NCI-H2107 treated with DMSO at 0.1 percent for 48 hours (cell line): ENCODE results near the gene TBC1D8B.

Source experiments
- DNase-seq: peaks from one replicate; lab custom pipeline; 2025; ENCODE audit not compliant: unreplicated experiment; lab: John Stamatoyannopoulos, UW

TBC1D8B gene

GRCh38 chrX:106897259-106897658 is 94.8 kb downstream of the TBC1D8B start:
- DNase-seq = no peak

DNA sequence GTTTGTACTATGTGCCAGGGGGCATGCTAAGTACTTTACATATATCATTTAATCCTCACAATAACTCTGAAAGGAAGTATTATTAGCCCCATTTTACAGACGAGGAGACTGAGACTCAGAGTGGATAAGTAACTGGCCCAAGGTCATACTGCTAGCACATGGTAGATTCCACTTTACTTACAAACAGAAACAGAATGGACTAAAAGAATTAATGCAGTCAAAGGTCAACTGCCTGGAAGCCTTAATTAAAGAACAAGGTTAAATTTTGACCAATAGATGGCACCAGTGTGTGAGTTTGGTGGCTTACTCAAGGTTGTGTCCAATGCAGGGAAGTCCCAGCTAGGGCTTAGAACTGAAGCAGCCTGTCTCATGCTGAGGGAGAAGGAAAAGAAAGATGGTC is 96.0 kb downstream of the TBC1D8B start:
- peak; percentile 47 for DNase-seq

DNA sequence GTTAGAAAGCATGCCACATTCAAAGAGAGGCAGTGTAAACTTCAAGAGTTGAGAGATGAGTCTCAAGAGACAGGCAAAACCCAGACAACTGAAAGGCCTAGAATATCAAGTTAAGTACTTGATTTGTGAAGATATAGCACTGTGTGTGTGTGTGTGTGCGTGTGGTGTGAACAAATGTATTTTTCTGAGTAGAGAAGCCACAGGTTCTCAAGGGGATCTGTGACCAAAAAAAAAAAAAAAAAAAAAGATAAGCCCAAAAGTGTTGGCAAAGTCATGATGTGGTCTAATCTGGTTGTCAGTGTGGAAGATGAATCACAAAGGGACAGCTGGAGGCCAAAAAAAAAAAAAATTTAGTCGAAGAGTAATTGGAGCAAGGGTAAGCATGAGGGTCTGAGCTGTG is 96.8 kb downstream of the TBC1D8B start:
- no peak for DNase-seq

- DNase-seq = no peak
Measured at GRCh38 chrX:106899841-106900240, 97.4 kb downstream of the TBC1D8B start.

- DNase-seq = no peak
Measured at GRCh38 chrX:106901341-106901740, 98.9 kb downstream of the TBC1D8B start.

- no peak for DNase-seq
Measured at GRCh38 chrX:106901781-106902219, 99.3 kb downstream of the TBC1D8B start.

- DNase-seq = no peak
Measured at GRCh38 chrX:106902684-106903083, 100.2 kb downstream of the TBC1D8B start.

- peak; percentile 10 for DNase-seq
Measured at GRCh38 chrX:106903291-106903824, 100.9 kb downstream of the TBC1D8B start, which contains the start of gene RIPPLY1. Gene RIPPLY1 (minus strand): TSS chrX:106903341. CDS start chrX:106903287, 54 bp downstream.

DNA sequence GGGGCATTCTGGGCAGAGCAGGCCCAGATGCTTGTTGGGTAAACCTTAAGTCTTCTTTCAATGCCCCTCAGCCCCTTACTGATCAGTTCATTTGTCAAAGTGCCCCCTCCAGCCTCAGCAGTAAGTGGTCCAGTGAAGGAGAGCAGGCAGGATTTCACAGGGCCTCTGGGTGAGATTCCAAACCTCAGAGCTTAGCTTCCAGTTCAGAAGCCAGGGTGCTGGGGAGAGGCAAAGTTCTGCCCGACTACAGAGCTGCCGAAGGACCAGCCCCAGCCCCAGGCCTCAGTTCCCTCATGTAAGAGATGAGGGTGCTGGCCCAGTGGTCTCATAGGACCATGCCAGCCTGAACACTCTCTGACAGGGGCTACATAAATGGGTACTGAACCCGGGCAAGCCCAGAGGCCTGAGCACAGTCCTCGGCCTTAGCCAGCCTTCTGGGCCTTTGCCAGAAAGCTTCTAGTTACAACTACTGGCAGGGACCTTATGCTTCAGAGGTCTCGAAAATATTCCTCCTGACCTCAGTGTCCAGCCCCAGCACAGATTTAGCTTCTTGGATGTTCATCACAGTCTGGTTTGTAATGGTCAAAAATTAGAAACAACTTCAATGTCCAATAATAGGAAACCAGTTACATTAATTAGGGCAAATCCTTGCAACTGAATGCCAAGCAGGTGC is 101.5 kb downstream of the TBC1D8B start:
- no peak for DNase-seq

DNA sequence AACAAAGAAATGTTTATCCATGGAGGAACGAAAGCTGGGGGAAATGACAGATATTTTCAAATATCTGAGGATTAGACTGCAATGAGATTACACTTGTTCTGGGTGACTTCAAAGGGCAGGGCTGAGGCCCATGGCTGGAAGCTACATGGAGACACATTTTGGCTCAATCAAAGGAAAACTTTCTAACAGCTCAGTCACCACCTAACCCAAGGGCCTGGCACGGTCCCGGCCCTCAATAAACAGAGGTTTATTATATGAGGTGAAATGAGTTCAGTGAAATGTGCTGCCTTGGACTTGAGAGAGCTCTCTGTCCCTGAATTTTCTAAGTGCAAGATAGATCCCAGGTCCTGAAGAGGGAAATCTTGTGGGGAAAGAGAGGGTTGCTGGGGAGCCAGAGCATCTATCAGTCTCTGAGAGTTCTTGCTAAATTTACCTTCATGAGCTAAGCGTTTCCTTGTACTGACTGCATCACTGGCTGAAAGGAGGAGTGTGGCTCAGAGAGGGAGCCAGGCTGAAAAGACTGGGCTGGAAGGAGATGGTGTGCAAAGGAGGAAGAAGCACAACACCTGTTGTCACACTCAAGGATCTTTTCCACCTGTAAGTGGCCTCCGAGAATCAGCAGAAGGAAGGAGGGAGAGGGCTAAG is 102.7 kb downstream of the TBC1D8B start:
- DNase-seq = no peak

GRCh38 chrX:106906361-106906760 is 103.9 kb downstream of the TBC1D8B start:
- DNase-seq = no peak

DNA sequence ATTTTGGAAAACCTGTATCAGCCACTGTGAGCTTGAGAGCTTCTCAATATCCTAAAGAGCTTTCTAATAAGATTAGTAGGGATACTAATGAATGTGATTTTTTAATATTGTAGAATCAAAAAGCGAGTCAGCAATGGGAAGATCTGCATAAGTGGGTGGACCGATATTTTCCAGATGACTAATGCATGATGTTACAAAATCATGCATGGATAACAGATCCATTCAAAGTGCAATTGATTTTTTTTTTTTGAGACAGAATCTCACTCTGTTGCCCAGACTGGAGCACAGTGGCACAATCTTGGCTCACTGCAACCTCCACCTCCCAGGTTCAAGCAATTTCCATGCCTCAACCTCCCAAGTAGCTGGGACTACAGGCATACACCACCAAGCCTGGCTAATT is 110.4 kb downstream of the TBC1D8B start:
- DNase-seq = no peak

- peak; percentile 34 for DNase-seq
Measured at GRCh38 chrX:106917830-106918500, 115.5 kb downstream of the TBC1D8B start.

GRCh38 chrX:106919932-106920452 is 117.5 kb downstream of the TBC1D8B start, which contains the start of gene CLDN2:
Gene CLDN2 (plus strand): TSS chrX:106920402. CDS start chrX:106928229, 7,827 bp downstream.
- DNase-seq = no peak

GRCh38 chrX:106921637-106922036 is 119.2 kb downstream of the TBC1D8B start:
- no peak for DNase-seq
